Endodermal cell (in vitro differentiated cells): Measurements from ENCODE around the gene CAPRIN1. TPM values are rescaled to one million over a fixed set of nuclear protein-coding genes. Genes with fewer than 3 reads are reported as not detected.

Experiments
- DNase-seq: peaks from one replicate; pipeline ENCODE4 v3.0.0-alpha.2; 2017
- H3K27ac ChIP-seq: 2 replicates; pipeline ENCODE4 v1.5.1; 2013; ENCODE audit warnings: mild to moderate bottlenecking, low read depth, low read length, moderate library complexity
- H3K27me3 ChIP-seq: 2 replicates; pipeline ENCODE4 v1.6.1; 2013; ENCODE audit warnings: mild to moderate bottlenecking, low read length, moderate library complexity; ENCODE audit not compliant: insufficient read depth, control insufficient read depth, poor library complexity, severe bottlenecking
- H3K36me3 ChIP-seq: 2 replicates; pipeline ENCODE4 v1.7.0; 2013; ENCODE audit warnings: mild to moderate bottlenecking, low read length, moderate library complexity; ENCODE audit not compliant: control insufficient read depth, insufficient read depth
- H3K4me1 ChIP-seq: one replicate; pipeline ENCODE4 v1.7.0; 2013; ENCODE audit warnings: low read length; ENCODE audit not compliant: control insufficient read depth, insufficient read depth
- H3K4me3 ChIP-seq: 2 replicates; pipeline ENCODE4 v1.5.1; 2013; ENCODE audit warnings: mild to moderate bottlenecking, low read length, moderate library complexity
- H3K9ac ChIP-seq: 2 replicates; pipeline ENCODE4 v1.6.1; 2013; ENCODE audit warnings: mild to moderate bottlenecking, low read length, moderate library complexity; ENCODE audit not compliant: poor library complexity, severe bottlenecking; ENCODE audit errors: extremely low read depth
- H3K9me3 ChIP-seq: 2 replicates; pipeline ENCODE4 v1.6.1; 2013; ENCODE audit warnings: mild to moderate bottlenecking, low read length, moderate library complexity; ENCODE audit not compliant: control insufficient read depth
- H3K27ac Mint-ChIP-seq: 2 replicates; pipeline ENCODE4 v1.8.0; 2020; ENCODE audit warnings: mixed read lengths
- H3K27me3 Mint-ChIP-seq: 2 replicates; pipeline ENCODE4 v1.8.0; 2021; ENCODE audit warnings: mild to moderate bottlenecking, mixed read lengths; ENCODE audit not compliant: insufficient read depth
- H3K36me3 Mint-ChIP-seq: 2 replicates; pipeline ENCODE4 v1.8.0; 2020; ENCODE audit warnings: low read depth, mixed read lengths
- H3K4me1 Mint-ChIP-seq: 2 replicates; pipeline ENCODE4 v1.8.0; 2020; ENCODE audit warnings: mixed read lengths
- H3K4me3 Mint-ChIP-seq: 2 replicates; pipeline ENCODE4 v1.8.0; 2020; ENCODE audit warnings: mild to moderate bottlenecking, moderate library complexity, mixed read lengths
- H3K9me3 Mint-ChIP-seq: 2 replicates; pipeline ENCODE4 v1.8.0; 2020; ENCODE audit warnings: mild to moderate bottlenecking, mixed read lengths
- WGBS, 2 experiments: methylation state at CpG; one replicate each; pipeline versions ENCODE4 v1.1.5 to v1.1.7; 2013; ENCODE audit warnings: missing lambda C conversion rate in 2 of 2, mixed read lengths in 1 of 2; ENCODE audit not compliant: insufficient coverage in 1 of 2, insufficient read length in 1 of 2; 5-methylcytosine and 5-hydroxymethylcytosine counted together
- total RNA-seq, 2 donors: library from RNA; stranded (reverse); fragmentation: NEBNext Ultra II Directional in 1 of 2; extraction: Animal tissue kit (Norgen Biotek cat#: 25700) in 1 of 2; gene quantifications; 2 replicates in 1 of 2; 3 replicates in 1 of 2; pipeline ENCODE4 v1.2.1, GENCODE V29; 2021
- TF ChIP-seq, protein P1 (sequence below): fragments of 200-600 bp; sonication (generic); conservative IDR thresholded peaks from 2 replicates; pipeline ENCODE4 v1.5.0; 2021; ENCODE audit warnings: antibody characterized with exemption, mild to moderate bottlenecking

Gene CAPRIN1
- total RNA-seq, 2 donors from 2014 or later = 226 to 241 TPM

DNA sequence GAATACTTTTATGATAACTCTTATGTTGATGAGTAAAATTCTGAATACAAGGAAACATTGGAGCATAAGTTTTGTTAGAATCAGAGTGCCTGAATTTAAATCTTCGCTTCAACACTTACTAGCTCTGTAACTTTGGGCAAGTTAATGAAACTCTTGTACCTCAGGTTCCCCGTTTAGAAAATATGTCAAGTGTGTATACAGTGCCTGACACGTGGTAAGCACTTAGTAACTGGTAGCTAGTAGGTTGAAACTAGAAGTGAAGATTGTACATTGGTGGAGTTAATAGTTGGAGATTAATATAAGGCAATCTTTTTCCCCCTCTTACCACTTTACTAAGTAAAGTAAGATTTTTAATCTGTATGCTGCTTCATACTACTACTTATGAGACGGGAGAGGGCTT lies 29.1 kb downstream of the CAPRIN1 start:
- H3K27ac Mint-ChIP-seq = no peak overlapping the region
- WGBS, 2 experiments = 94 to 100% methylated on average over 1 to 3 of the region's 4 CpGs

DNA sequence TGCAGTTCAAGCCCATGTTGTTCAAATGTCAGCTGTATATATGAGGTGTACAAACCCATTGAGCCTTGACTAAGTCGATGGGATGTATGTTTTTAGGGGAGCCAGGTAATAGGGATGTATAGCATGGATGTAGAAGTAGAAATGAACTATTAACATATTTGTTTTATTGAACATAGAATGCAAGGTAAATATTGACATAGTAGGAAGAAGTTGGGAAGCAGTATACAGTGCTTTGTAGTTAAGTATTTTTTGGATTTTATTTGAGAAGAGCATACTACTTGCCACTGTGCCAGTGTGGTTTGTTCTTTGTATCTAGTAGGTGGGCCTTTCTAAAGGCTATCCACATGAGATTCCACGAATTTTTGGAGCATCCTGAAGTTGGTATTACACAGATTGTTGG lies 33.1 kb downstream of the CAPRIN1 start:
- H3K36me3 ChIP-seq = peaks cover 92% of the 10 kb centered on the region
- H3K27me3 Mint-ChIP-seq = no peaks in the 10 kb centered on the region
- no peaks in the 10 kb centered on the region for H3K4me1 Mint-ChIP-seq
- no peak overlapping the region for H3K27ac Mint-ChIP-seq
- peaks cover 81% of the 10 kb centered on the region for H3K36me3 Mint-ChIP-seq
- H3K9me3 ChIP-seq = peaks cover 6% of the 10 kb centered on the region
- TF ChIP-seq, protein P1, sequence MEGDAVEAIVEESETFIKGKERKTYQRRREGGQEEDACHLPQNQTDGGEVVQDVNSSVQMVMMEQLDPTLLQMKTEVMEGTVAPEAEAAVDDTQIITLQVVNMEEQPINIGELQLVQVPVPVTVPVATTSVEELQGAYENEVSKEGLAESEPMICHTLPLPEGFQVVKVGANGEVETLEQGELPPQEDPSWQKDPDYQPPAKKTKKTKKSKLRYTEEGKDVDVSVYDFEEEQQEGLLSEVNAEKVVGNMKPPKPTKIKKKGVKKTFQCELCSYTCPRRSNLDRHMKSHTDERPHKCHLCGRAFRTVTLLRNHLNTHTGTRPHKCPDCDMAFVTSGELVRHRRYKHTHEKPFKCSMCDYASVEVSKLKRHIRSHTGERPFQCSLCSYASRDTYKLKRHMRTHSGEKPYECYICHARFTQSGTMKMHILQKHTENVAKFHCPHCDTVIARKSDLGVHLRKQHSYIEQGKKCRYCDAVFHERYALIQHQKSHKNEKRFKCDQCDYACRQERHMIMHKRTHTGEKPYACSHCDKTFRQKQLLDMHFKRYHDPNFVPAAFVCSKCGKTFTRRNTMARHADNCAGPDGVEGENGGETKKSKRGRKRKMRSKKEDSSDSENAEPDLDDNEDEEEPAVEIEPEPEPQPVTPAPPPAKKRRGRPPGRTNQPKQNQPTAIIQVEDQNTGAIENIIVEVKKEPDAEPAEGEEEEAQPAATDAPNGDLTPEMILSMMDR = no peak
- H3K4me1 ChIP-seq = peaks cover 3% of the 10 kb centered on the region
- no peak overlapping the region for H3K9ac ChIP-seq
- no peak for DNase-seq
- H3K9me3 Mint-ChIP-seq = no peaks in the 10 kb centered on the region
- H3K4me3 Mint-ChIP-seq = no peak overlapping the region
- H3K4me3 ChIP-seq = no peak overlapping the region
- H3K27ac ChIP-seq = no peak overlapping the region
- H3K27me3 ChIP-seq = no peaks in the 10 kb centered on the region
- 59 to 63% methylated on average over 2 of the region's 2 CpGs for WGBS, 2 experiments

More for the DNA sequence above, 29.1 kb downstream of the CAPRIN1 start:
- no peak for DNase-seq
- Mint-ChIP-seq H3K36me3 (peaks cover 84% of the 10 kb centered on the region), H3K9me3 (no peaks in the 10 kb centered on the region), H3K27me3 (no peaks in the 10 kb centered on the region), H3K4me1 (peaks cover 1% of the 10 kb centered on the region), H3K4me3 (no peak overlapping the region)
- no peaks in the 10 kb centered on the region for H3K4me1 ChIP-seq
- TF ChIP-seq, protein P1 = no peak
- peaks cover 93% of the 10 kb centered on the region for H3K36me3 ChIP-seq
- H3K9me3 ChIP-seq = no peaks in the 10 kb centered on the region
- H3K4me3 ChIP-seq = no peak overlapping the region
- no peak overlapping the region for H3K27ac ChIP-seq
- no peaks in the 10 kb centered on the region for H3K27me3 ChIP-seq
- no peak overlapping the region for H3K9ac ChIP-seq

GRCh38 chr11:34086554-34087283 lies 35.2 kb downstream of the CAPRIN1 start:
- H3K27me3 ChIP-seq = no peaks in the 10 kb centered on the region
- H3K36me3 ChIP-seq = peaks cover 92% of the 10 kb centered on the region
- H3K4me3 ChIP-seq = peak overlapping the region; percentile 5
- Mint-ChIP-seq H3K9me3 (no peaks in the 10 kb centered on the region), H3K36me3 (peaks cover 83% of the 10 kb centered on the region), H3K27ac (no peak overlapping the region), H3K4me1 (no peaks in the 10 kb centered on the region), H3K4me3 (no peak overlapping the region), H3K27me3 (no peaks in the 10 kb centered on the region)
- peaks cover 6% of the 10 kb centered on the region for H3K9me3 ChIP-seq
- no peak overlapping the region for H3K27ac ChIP-seq
- TF ChIP-seq, protein P1 = no peak
- H3K4me1 ChIP-seq = peaks cover 3% of the 10 kb centered on the region
- no peak for DNase-seq
- no peak overlapping the region for H3K9ac ChIP-seq
- 98% methylated on average over 4 of the region's 4 CpGs; no CpG with 5 or more reads in 1 of the 2 experiments for WGBS, 2 experiments
